ENCODE measurements around the gene MLXIP. TPM values are rescaled to one million over a fixed set of nuclear protein-coding genes. Genes with fewer than 3 reads are reported as not detected.

The MLXIP gene
- total and polyA plus RNA-seq, 2 of the 8 experiments (the other 6 are each of a cell fraction or from before 2014, with no cell fraction given), result 5.5 to 40.5 TPM

DNA sequence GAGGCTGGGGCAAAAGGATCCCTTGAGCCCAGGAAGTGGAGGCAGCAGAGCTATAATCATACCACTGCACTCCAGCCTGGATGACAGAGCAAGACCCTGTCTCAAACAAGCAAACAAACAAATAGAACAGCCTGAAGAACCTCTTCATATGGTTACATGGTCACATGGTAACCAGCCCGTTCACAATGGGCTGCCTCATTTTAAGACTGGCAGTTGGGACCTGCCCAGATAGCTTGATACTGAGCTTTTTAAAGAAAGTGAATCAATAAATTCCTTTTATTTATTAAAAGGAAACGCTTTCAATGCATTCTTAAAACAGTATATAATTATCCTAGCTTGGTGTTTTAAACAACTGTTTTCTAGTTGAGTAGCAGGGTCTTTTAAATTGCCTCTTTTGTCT is 10.5 kb downstream of the MLXIP start:
- Histone ChIP-seq H3K14ac (ENCODE audit: insufficient read length) (no peak overlapping the region), H2BK15ac (ENCODE audit: low read length) (no peak overlapping the region), H4K5ac (ENCODE audit: insufficient read length, low read depth, low read length) (no peak overlapping the region), H3K4me1 (replicated peaks in 1 of 4; ENCODE audit: control insufficient read depth in 3 of 4, insufficient read depth in 4 of 4, low read length in 3 of 4) (peaks cover 0 to 4% (median 1%) of the 10 kb centered on the region in 4 experiments; a peak in 4 of 7 replicates), H3K27ac (ENCODE audit: low read depth, low read length) (no peak overlapping the region), H3K9ac (replicated peaks in 1 of 4; ENCODE audit: extremely low read depth in 1 of 4, low read depth in 3 of 4, low read length in 3 of 4) (no peak overlapping the region), H3K4me2 (ENCODE audit: insufficient read depth in 1 of 2, low read depth in 2 of 2, low read length in 2 of 2) (no peak overlapping the region), H2AK5ac (ENCODE audit: low read depth, low read length) (no peak overlapping the region), H4K91ac (replicated peaks; ENCODE audit: insufficient read length, low read length) (no peak overlapping the region), H3K23me2 (ENCODE audit: low read depth, low read length) (peaks cover 14% of the 10 kb centered on the region; the same call in 1 of the 2 replicates), H3K4me3 (ENCODE audit: extremely low read depth in 1 of 4, insufficient read depth in 2 of 4, low read depth in 3 of 4, low read length in 4 of 4) (no peak overlapping the region), H3K56ac (replicated peaks; ENCODE audit: insufficient read length, low read depth, low read length) (no peak overlapping the region), H4K20me1 (replicated peaks in 1 of 2; ENCODE audit: control insufficient read depth in 1 of 2, insufficient read depth in 2 of 2, low read length in 2 of 2) (peaks cover 2 to 17% of the 10 kb centered on the region in 2 experiments), H4K8ac (ENCODE audit: extremely low read depth, insufficient read depth, low read length) (no peak overlapping the region), H2BK20ac (ENCODE audit: low read length) (no peak overlapping the region), H3K79me1 (ENCODE audit: low read depth, low read length) (peaks cover 27% of the 10 kb centered on the region), H3K23ac (ENCODE audit: insufficient read length) (no peak overlapping the region), H2BK120ac (replicated peaks; ENCODE audit: low read depth, low read length) (no peak overlapping the region), H3K9me3 (ENCODE audit: insufficient read depth in 2 of 2, low read depth in 1 of 2, low read length in 1 of 2) (no peaks in the 10 kb centered on the region), H3K18ac (ENCODE audit: extremely low read depth, low read length) (no peak overlapping the region; the same call in 1 of the 2 replicates), H2BK5ac (ENCODE audit: low read depth, low read length) (no peak overlapping the region), H3K36me3 (ENCODE audit: control insufficient read depth in 2 of 4, insufficient read depth in 4 of 4, low read length in 3 of 4) (peaks cover 0 to 5% (median 0%) of the 10 kb centered on the region in 4 experiments; a peak in 2 of 8 replicates), H2BK12ac (ENCODE audit: low read depth, low read length) (no peak overlapping the region), H3K27me3 (replicated peaks in 1 of 4; ENCODE audit: control insufficient read depth in 3 of 4, extremely low read depth in 1 of 4, insufficient read depth in 3 of 4, low read length in 3 of 4) (no peaks in the 10 kb centered on the region), H2AFZ (ENCODE audit: low read length) (no peak overlapping the region), H3K4ac (replicated peaks; ENCODE audit: insufficient read length, low read depth, low read length) (no peak overlapping the region), H3K79me2 (ENCODE audit: control insufficient read depth in 1 of 2, insufficient read depth in 2 of 2, low read length in 2 of 2) (peaks cover 5 to 21% of the 10 kb centered on the region in 2 experiments; a peak in 3 of 4 replicates)
- ChIA-PET POLR2A (ENCODE audit: partially characterized antibody) (interaction anchor here (1.1 to 4.8 kb wide), 5 partner anchors 8 to 33 kb away, joined by 3 to 20 read pairs (median 5); partner anchors contain the start of gene MLXIP), CTCF (ENCODE audit: partially characterized antibody) (interaction anchor here (0.7 to 8.0 kb wide), 10 partner anchors 9 to 154 kb away, joined by 3 to 52 read pairs (median 6); no protein-coding TSS in a partner anchor)
- FAIRE-seq, result no peak
- TF ChIP-seq SP1 (IDR thresholded peaks at IDR 0.05; ENCODE audit: low read depth, low read length), result no peak
- TF ChIP-seq, protein P1, sequence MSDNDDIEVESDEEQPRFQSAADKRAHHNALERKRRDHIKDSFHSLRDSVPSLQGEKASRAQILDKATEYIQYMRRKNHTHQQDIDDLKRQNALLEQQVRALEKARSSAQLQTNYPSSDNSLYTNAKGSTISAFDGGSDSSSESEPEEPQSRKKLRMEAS (IDR thresholded peaks at IDR 0.05), result no peak
- no peak for TF ChIP-seq RAD21 (IDR thresholded peaks at IDR 0.05 in 1 of 2, conservative IDR thresholded peaks at IDR 0.05 in 1 of 2; ENCODE audit: low read depth in 2 of 2, low read length in 2 of 2)
- no peak for TF ChIP-seq CBX5 (IDR thresholded peaks at IDR 0.05; ENCODE audit: low read depth, low read length)
- TF ChIP-seq TEAD4 (IDR thresholded peaks at IDR 0.05; ENCODE audit: low read depth, low read length), result no peak
- no peak for TF ChIP-seq CEBPB (IDR thresholded peaks at IDR 0.05; ENCODE audit: low read depth, low read length)
- TF ChIP-seq TAF1 (IDR thresholded peaks at IDR 0.05; ENCODE audit: low read depth, low read length), result no peak
- DNase-seq (ENCODE audit: low read depth in 1 of 2, low spot score in 2 of 2), result no peak
- WGBS, 2 experiments (ENCODE audit: extremely low coverage in 1 of 2, insufficient coverage in 1 of 2, insufficient read length in 1 of 2, insufficient replicate concordance in 2 of 2, low coverage in 1 of 2, low lambda C conversion rate in 2 of 2, missing lambda C conversion rate in 1 of 2), result 92% methylated on average over 2 of the region's 2 CpGs; no CpG with 5 or more reads in 1 of the 2 experiments
